A673 (cell line): Measurements from ENCODE around the gene SNAP25.

Source experiments
- CTCF ChIP-seq: fragments of 300-800, 200-600 bp; sonication (generic); conservative IDR thresholded peaks from 2 replicates; pipeline ENCODE4 v1.5.1; 2017; ENCODE audit warnings: low read depth, mild to moderate bottlenecking, antibody characterized with exemption, low read length, moderate library complexity, mixed read lengths
- EZH2 ChIP-seq: fragments of 200-600 bp; sonication (generic); IDR thresholded peaks from 2 replicates; pipeline ENCODE4 v1.6.1; 2017; ENCODE audit warnings: borderline replicate concordance, low read depth, mild to moderate bottlenecking, mixed read lengths, antibody characterized with exemption, low read length; ENCODE audit not compliant: poor library complexity, severe bottlenecking

GRCh38 chr20:10200330-10200729, 18.3 kb upstream of the SNAP25 start:
- no peak for TF ChIP-seq CTCF
- no peak for TF ChIP-seq EZH2
